ENCODE data around the gene IL23R. TPM values are rescaled to one million over a fixed set of nuclear protein-coding genes. Genes with fewer than 3 reads are reported as not detected.

The IL23R gene
- total RNA-seq, 1 experiment from 2014 or later, result not detected

- TF ChIP-seq SP1 (IDR thresholded peaks at IDR 0.05; ENCODE audit: low read depth) (no peak), POLR2AphosphoS5 (IDR thresholded peaks at IDR 0.05; ENCODE audit: low read depth, low read length) (no peak), POLR2A (IDR thresholded peaks at IDR 0.05; ENCODE audit: borderline replicate concordance, extremely low read depth, insufficient read depth, insufficient read length) (no peak), CTCF (IDR thresholded peaks at IDR 0.05 in 2 of 3, conservative IDR thresholded peaks at IDR 0.05 in 1 of 3; ENCODE audit: borderline replicate concordance in 1 of 3, insufficient read depth in 1 of 3, low read depth in 2 of 3, low read length in 2 of 3) (no peak), RAD21 (IDR thresholded peaks at IDR 0.05; ENCODE audit: low read depth) (no peak), ZNF274 (IDR thresholded peaks at IDR 0.05; ENCODE audit: low read depth, low read length) (no peak), FOSL1 (IDR thresholded peaks at IDR 0.05; ENCODE audit: low read depth) (no peak), EZH2 (IDR thresholded peaks at IDR 0.05) (no peak), CEBPB (IDR thresholded peaks at IDR 0.05; ENCODE audit: low read depth) (no peak)
These were observed 50.1 kb downstream of the IL23R start (continued) for GRCh38 chr1:67216401-67216800.

GRCh38 chr1:67217417-67217816 is 51.2 kb downstream of the IL23R start:
- no peaks in the 10 kb centered on the region for H3K9me3 ChIP-seq (ENCODE audit: control insufficient read depth in 1 of 2, insufficient read depth in 1 of 2, low read depth in 1 of 2, low read length in 2 of 2)
- H3K27me3 ChIP-seq (ENCODE audit: insufficient read depth, low read length), result no peaks in the 10 kb centered on the region
- H3K9me2 ChIP-seq (ENCODE audit: insufficient read depth), result no peaks in the 10 kb centered on the region
- ATAC-seq, result no peak
- H3K9ac ChIP-seq (ENCODE audit: low read length), result no peak overlapping the region
- no TSS peak for BruUV-seq (replicated peaks)
- no peak for DNase-seq (ENCODE audit: low read depth, low spot score)
- H3K27ac ChIP-seq (ENCODE audit: low read depth, low read length), result no peak overlapping the region
- no peak overlapping the region for H3K4me3 ChIP-seq (replicated peaks in 1 of 2; ENCODE audit: low read depth in 1 of 2, low read length in 2 of 2)
- no peak overlapping the region for H3K4me2 ChIP-seq (ENCODE audit: low read length)
- H3K4me1 ChIP-seq (ENCODE audit: control insufficient read depth in 1 of 2, insufficient read depth in 2 of 2, low read length in 2 of 2), result no peaks in the 10 kb centered on the region
- intact Hi-C loops (cut with micrococcal nuclease), result no loop called here
- no peak overlapping the region for H2AFZ ChIP-seq (ENCODE audit: low read depth, low read length, poor library complexity, severe bottlenecking)
- POLR2A ChIA-PET, result no interaction called here
- CTCF ChIA-PET, result no interaction called here
- no peaks in the 10 kb centered on the region for H4K20me1 ChIP-seq (ENCODE audit: insufficient read depth)
- no peaks in the 10 kb centered on the region for H3K79me2 ChIP-seq (ENCODE audit: insufficient read depth, low read length)
- RAD21 ChIA-PET (ENCODE audit: low non-redundant PET in 1 of 2, low total read pairs in 2 of 2, uncharacterized antibody in 2 of 2, unreplicated experiment in 2 of 2), result no interaction called here
- no peaks in the 10 kb centered on the region for H3K36me3 ChIP-seq (ENCODE audit: control insufficient read depth in 1 of 2, insufficient read depth in 2 of 2, low read length in 2 of 2)
- TF ChIP-seq ZNF274 (IDR thresholded peaks at IDR 0.05; ENCODE audit: low read depth, low read length), result no peak
- no peak for TF ChIP-seq MAX (IDR thresholded peaks at IDR 0.05)
- no peak for TF ChIP-seq CBX3 (IDR thresholded peaks at IDR 0.05; ENCODE audit: low read depth)
- TF ChIP-seq SP1 (IDR thresholded peaks at IDR 0.05; ENCODE audit: low read depth), result no peak
- TF ChIP-seq ATF3 (IDR thresholded peaks at IDR 0.05), result no peak
- TF ChIP-seq ZBTB33 (IDR thresholded peaks at IDR 0.05; ENCODE audit: extremely low read depth, insufficient replicate concordance, low read length), result no peak
- no peak for TF ChIP-seq ZFX (IDR thresholded peaks at IDR 0.05)
- TF ChIP-seq POLR2AphosphoS5 (IDR thresholded peaks at IDR 0.05; ENCODE audit: low read depth, low read length), result no peak
- TF ChIP-seq JUND (IDR thresholded peaks at IDR 0.05), result no peak

All from HCT116 (cell line).